ENCODE results near the gene LIPI. TPM values are rescaled to one million over a fixed set of nuclear protein-coding genes. Genes with fewer than 3 reads are reported as not detected.
A peak's percentile ranks its signal among the peaks of the same experiment; 100 is the strongest.

LIPI gene
- total RNA-seq (not detected), polyA plus RNA-seq (not detected)
- long read RNA-seq, donor 1, result 0 reads
- long read RNA-seq, donor 2, result 0 reads
- long read RNA-seq, donor 3, result 0 reads

GRCh38 chr21:14210738-14211137 is at the start of gene LIPI:
Gene LIPI (minus strand): TSS chr21:14210955. CDS start chr21:14210845, 110 bp downstream.
- ATAC-seq (no peak), DNase-seq (no peak)
- WGBS, 4 donors, result 27 to 94% (median 84%) methylated on average over 1 of the region's 1 CpG
- Histone ChIP-seq H3K9me3 (no peaks in the 10 kb centered on the region), H3K27me3 (peaks cover 0 to 14% (median 2%) of the 10 kb centered on the region in 9 donors), H3K4me3 (no peak within 1 kb of the TSS), H3K36me3 (no peaks in the 10 kb centered on the region), H3K27ac (no peak within 1 kb of the TSS), H3K4me1 (peaks cover 0 to 2% (median 0%) of the 10 kb centered on the region in 12 donors)
- TF ChIP-seq POLR2A (IDR thresholded peaks at IDR 0.05), result no peak
- TF ChIP-seq, protein P1, sequence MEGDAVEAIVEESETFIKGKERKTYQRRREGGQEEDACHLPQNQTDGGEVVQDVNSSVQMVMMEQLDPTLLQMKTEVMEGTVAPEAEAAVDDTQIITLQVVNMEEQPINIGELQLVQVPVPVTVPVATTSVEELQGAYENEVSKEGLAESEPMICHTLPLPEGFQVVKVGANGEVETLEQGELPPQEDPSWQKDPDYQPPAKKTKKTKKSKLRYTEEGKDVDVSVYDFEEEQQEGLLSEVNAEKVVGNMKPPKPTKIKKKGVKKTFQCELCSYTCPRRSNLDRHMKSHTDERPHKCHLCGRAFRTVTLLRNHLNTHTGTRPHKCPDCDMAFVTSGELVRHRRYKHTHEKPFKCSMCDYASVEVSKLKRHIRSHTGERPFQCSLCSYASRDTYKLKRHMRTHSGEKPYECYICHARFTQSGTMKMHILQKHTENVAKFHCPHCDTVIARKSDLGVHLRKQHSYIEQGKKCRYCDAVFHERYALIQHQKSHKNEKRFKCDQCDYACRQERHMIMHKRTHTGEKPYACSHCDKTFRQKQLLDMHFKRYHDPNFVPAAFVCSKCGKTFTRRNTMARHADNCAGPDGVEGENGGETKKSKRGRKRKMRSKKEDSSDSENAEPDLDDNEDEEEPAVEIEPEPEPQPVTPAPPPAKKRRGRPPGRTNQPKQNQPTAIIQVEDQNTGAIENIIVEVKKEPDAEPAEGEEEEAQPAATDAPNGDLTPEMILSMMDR (IDR thresholded peaks at IDR 0.05), result no peak
- intact Hi-C loops (cut with DNase I), result no loop called here

DNA sequence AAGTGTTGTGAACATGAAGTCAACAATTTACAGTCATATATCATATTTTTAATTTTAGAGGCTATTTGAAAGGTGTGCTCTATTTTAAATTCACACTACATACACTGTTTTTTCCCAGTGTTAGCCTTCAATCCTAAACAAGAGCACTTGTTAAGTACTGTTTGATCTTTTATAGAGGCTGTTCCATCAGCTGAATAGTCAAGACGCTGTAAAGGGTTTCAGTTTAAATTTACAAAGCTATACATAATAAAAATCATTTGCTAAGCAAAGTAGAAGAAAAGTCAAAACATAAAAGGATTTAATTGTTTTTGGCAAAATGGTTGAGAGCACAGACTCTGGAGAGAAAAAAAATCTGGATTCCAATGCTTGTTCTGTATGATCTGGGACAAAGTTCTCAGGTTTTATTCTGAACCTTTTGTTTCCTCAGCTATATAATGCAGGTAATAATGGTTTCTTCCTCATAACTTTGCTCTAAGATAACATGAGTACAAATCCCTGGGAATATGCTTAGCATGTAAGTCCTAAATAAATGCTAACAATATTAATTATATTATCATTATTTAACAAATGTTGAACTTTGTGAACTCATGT is 49.5 kb upstream of the LIPI start:
- Histone ChIP-seq H3K36me3 (no peaks in the 10 kb centered on the region), H3K4me3 (no peak overlapping the region), H3K4me1 (no peaks in the 10 kb centered on the region), H3K27me3 (peaks cover 0 to 8% (median 0%) of the 10 kb centered on the region in 9 donors), H3K9me3 (no peaks in the 10 kb centered on the region), H3K27ac (no peak overlapping the region)
- WGBS, 4 donors, result 42 to 53% (median 45%) methylated on average over 1 of the region's 1 CpG
- TF ChIP-seq, protein P1 (IDR thresholded peaks at IDR 0.05), result no peak
- TF ChIP-seq POLR2A (IDR thresholded peaks at IDR 0.05), result no peak
- intact Hi-C loops (cut with DNase I), result loop anchor here in 2 of 10 donors (5.0 kb wide), 2 partner anchors 602 to 1227 kb away; no protein-coding TSS in a partner anchor
- DNase-seq (no peak), ATAC-seq (no peak)

GRCh38 chr21:14259747-14260146 is 49.0 kb upstream of the LIPI start:
- Histone ChIP-seq H3K4me3 (no peak overlapping the region), H3K27me3 (peaks cover 0 to 6% (median 0%) of the 10 kb centered on the region in 9 donors), H3K27ac (no peak overlapping the region), H3K9me3 (no peaks in the 10 kb centered on the region), H3K4me1 (no peaks in the 10 kb centered on the region), H3K36me3 (no peaks in the 10 kb centered on the region)
- WGBS, 4 donors, result 38 to 47% (median 42%) methylated on average over 3 of the region's 3 CpGs
- TF ChIP-seq, protein P1 (IDR thresholded peaks at IDR 0.05), result peak; percentile 37 to 73 (median 53)
- no peak for TF ChIP-seq POLR2A (IDR thresholded peaks at IDR 0.05)
- DNase-seq (no peak), ATAC-seq (peak in 3 of 4 donors; percentile 53 to 70 (median 62))
- intact Hi-C loops (cut with DNase I), result loop anchor here (1.0 to 10.0 kb wide), 9 partner anchors 475 to 1335 kb away; no protein-coding TSS in a partner anchor

- no peaks in the 10 kb centered on the region for H3K36me3 ChIP-seq
- intact Hi-C loops (cut with DNase I), result loop anchor here in 7 of 10 donors (5.0 to 10.0 kb wide), 5 partner anchors 483 to 1343 kb away; no protein-coding TSS in a partner anchor
- no peak overlapping the region for H3K27ac ChIP-seq
- DNase-seq, result no peak
- H3K9me3 ChIP-seq, result no peaks in the 10 kb centered on the region
- peaks cover 0 to 4% (median 0%) of the 10 kb centered on the region in 12 donors for H3K4me1 ChIP-seq
- 22 to 36% (median 33%) methylated on average over 1 of the region's 1 CpG for WGBS, 4 donors
- peaks cover 0 to 6% (median 0%) of the 10 kb centered on the region in 9 donors for H3K27me3 ChIP-seq
- ATAC-seq, result no peak
- TF ChIP-seq, protein P1 (IDR thresholded peaks at IDR 0.05), result no peak
- TF ChIP-seq POLR2A (IDR thresholded peaks at IDR 0.05), result no peak
- H3K4me3 ChIP-seq, result no peak overlapping the region
Measured at GRCh38 chr21:14251336-14251735, 40.6 kb upstream of the LIPI start.

Data from heart left ventricle (tissue), 16 donors.